Bronchial epithelial cell (primary cell): ENCODE results near the gene BARHL1. TPM values are rescaled to one million over a fixed set of nuclear protein-coding genes. Genes with fewer than 3 reads are reported as not detected.
"Not testable (repeated sequence)": the region's sequence is repeated elsewhere in the genome, so short reads cannot be mapped to it uniquely, and the experiment has no call there.

Source experiments
- DNase-seq: peaks from one replicate; pipeline ENCODE4 v3.0.0-alpha.2; 2010; ENCODE audit warnings: low read depth
- FAIRE-seq: peaks from 2 replicates; lab custom pipeline; 2011; peaks lifted over from hg19 to GRCh38; lab: Jason Lieb, UNC
- H3K27me3 ChIP-seq: 2 replicates; pipeline ENCODE4 v1.5.1; 2011; ENCODE audit warnings: low read length; ENCODE audit not compliant: control insufficient read depth, insufficient read depth
- H3K36me3 ChIP-seq: 2 replicates; pipeline ENCODE4 v1.5.1; 2011; ENCODE audit warnings: low read length; ENCODE audit not compliant: control insufficient read depth, insufficient read depth
- H3K4me3 ChIP-seq: 2 replicates; pipeline ENCODE4 v1.5.1; 2011; ENCODE audit warnings: mild to moderate bottlenecking, low read depth, low read length, control low read depth
- CTCF ChIP-seq: IDR thresholded peaks from 2 replicates; pipeline ENCODE4 v1.5.1; 2011; ENCODE audit warnings: mild to moderate bottlenecking, moderate library complexity, low read length, control low read depth, inconsistent platforms; ENCODE audit not compliant: insufficient read depth, severe bottlenecking
- total RNA-seq: library from RNA; depleted of rRNA; stranded (reverse); fragments of >200 nt; gene quantifications from 2 replicates; pipeline ENCODE4 v1.2.1, GENCODE V29; 2014

Gene BARHL1
- total RNA-seq, 1 donor from 2014 or later, result not detected

GRCh38 chr9:132557159-132557558 lies 25.2 kb upstream of the BARHL1 start:
- FAIRE-seq (no peak), DNase-seq (no peak)
- no peaks in the 10 kb centered on the region for H3K27me3 ChIP-seq
- H3K4me3 ChIP-seq, result no peak overlapping the region
- no peaks in the 10 kb centered on the region for H3K36me3 ChIP-seq
- TF ChIP-seq CTCF, result no peak

- no peak for DNase-seq
- no peaks in the 10 kb centered on the region for H3K27me3 ChIP-seq
- no peak for TF ChIP-seq CTCF
- H3K4me3 ChIP-seq, result no peak overlapping the region
- H3K36me3 ChIP-seq, result no peaks in the 10 kb centered on the region
- no peak for FAIRE-seq
Observed at GRCh38 chr9:132559711-132560110, 22.7 kb upstream of the BARHL1 start.

GRCh38 chr9:132560616-132561202 lies 21.7 kb upstream of the BARHL1 start:
- FAIRE-seq (no peak), DNase-seq (no peak)
- no peaks in the 10 kb centered on the region for H3K27me3 ChIP-seq
- H3K36me3 ChIP-seq, result no peaks in the 10 kb centered on the region
- no peak for TF ChIP-seq CTCF
- H3K4me3 ChIP-seq, result no peak overlapping the region

GRCh38 chr9:132562306-132562573 lies 20.2 kb upstream of the BARHL1 start:
- FAIRE-seq (no peak), DNase-seq (no peak)
- no peak for TF ChIP-seq CTCF
- Histone ChIP-seq H3K27me3 (no peaks in the 10 kb centered on the region), H3K4me3 (no peak overlapping the region), H3K36me3 (no peaks in the 10 kb centered on the region)

- no peak for TF ChIP-seq CTCF
- FAIRE-seq (no peak), DNase-seq (no peak)
- Histone ChIP-seq H3K36me3 (no peaks in the 10 kb centered on the region), H3K4me3 (no peak overlapping the region), H3K27me3 (no peaks in the 10 kb centered on the region)
Observed at GRCh38 chr9:132564526-132564925, 17.9 kb upstream of the BARHL1 start.

- not testable (repeated sequence) for DNase-seq, H3K4me3 ChIP-seq, H3K36me3 ChIP-seq, FAIRE-seq, H3K27me3 ChIP-seq
Observed at GRCh38 chr9:132568787-132569186, 13.6 kb upstream of the BARHL1 start.
